Endothelial cell of umbilical vein (primary cell): ENCODE measurements around the gene HYOU1.
A peak's percentile ranks its signal among the peaks of the same experiment; 100 is the strongest.

Experiments
- CTCF ChIP-seq, 2 donors: IDR thresholded peaks; 1 replicate in 1 of 2; 2 replicates in 1 of 2; pipeline ENCODE4 v1.5.1; 2011; ENCODE audit warnings: low read length in 2 of 2, mild to moderate bottlenecking in 2 of 2, moderate library complexity in 2 of 2, control low read depth in 1 of 2, inconsistent platforms in 1 of 2, low read depth in 1 of 2; ENCODE audit not compliant: insufficient read depth in 1 of 2; ENCODE audit errors: extremely low read depth in 1 of 2
- EZH2 ChIP-seq: IDR thresholded peaks from 2 replicates; pipeline ENCODE4 v1.6.1; 2012; ENCODE audit warnings: borderline replicate concordance, low read depth, mild to moderate bottlenecking, moderate library complexity, low read length, inconsistent platforms; ENCODE audit not compliant: severe bottlenecking
- FOS ChIP-seq: IDR thresholded peaks from 2 replicates; pipeline ENCODE4 v1.6.1; 2011; ENCODE audit warnings: mild to moderate bottlenecking, low read length, moderate library complexity, borderline replicate concordance; ENCODE audit not compliant: insufficient read depth
- POLR2A ChIP-seq: IDR thresholded peaks from 2 replicates; pipeline ENCODE4 v1.6.1; 2012; ENCODE audit warnings: low read depth, mild to moderate bottlenecking, control low read depth, low read length
- POLR2AphosphoS5 ChIP-seq: IDR thresholded peaks from 2 replicates; pipeline ENCODE4 v1.6.1; 2012; ENCODE audit warnings: low read depth, mild to moderate bottlenecking, control low read depth, low read length, moderate library complexity; ENCODE audit not compliant: insufficient read depth

GRCh38 chr11:119091178-119091577 lies 34.2 kb upstream of the HYOU1 start:
- TF ChIP-seq EZH2 (no peak), POLR2AphosphoS5 (no peak), CTCF (IDR thresholded peaks at IDR 0.05; ENCODE audit: extremely low read depth in 1 of 2, insufficient read depth in 1 of 2, low read depth in 1 of 2, low read length in 2 of 2) (no peak), POLR2A (peak; percentile 55), FOS (no peak)
